HL-60 (cell line): ENCODE measurements around the gene CMIP.
A peak's percentile ranks its signal among the peaks of the same experiment; 100 is the strongest.

Experiments
- DNase-seq, 2 experiments: peaks; one replicate each; pipeline ENCODE4 v3.0.0-alpha.2; 2010 to 2020; ENCODE audit warnings: low read depth in 1 of 2, low spot score in 1 of 2
- H3K27ac ChIP-seq: fragments of 250-450 bp; sonication (Bioruptor Pico); replicated peaks from 2 replicates; pipeline ENCODE4 v1.5.1; 2020; ENCODE audit warnings: mild to moderate bottlenecking, moderate library complexity
- H3K27me3 ChIP-seq: fragments of 250-450 bp; sonication (Bioruptor Pico); 2 replicates; pipeline ENCODE4 v1.5.1; 2021; ENCODE audit warnings: mild to moderate bottlenecking, moderate library complexity; ENCODE audit not compliant: insufficient read depth, poor library complexity, severe bottlenecking
- H3K4me3 ChIP-seq: replicated peaks from 2 replicates; pipeline ENCODE4 v1.5.1; 2011; ENCODE audit warnings: mild to moderate bottlenecking, control low read depth, low read length; ENCODE audit not compliant: insufficient read depth
- GABPA ChIP-seq: IDR thresholded peaks from 2 replicates; pipeline ENCODE4 v1.6.1; 2012; ENCODE audit warnings: low read depth
- POLR2AphosphoS5 ChIP-seq: IDR thresholded peaks from 2 replicates; pipeline ENCODE4 v1.6.1; 2012; ENCODE audit warnings: low read depth
- REST ChIP-seq: IDR thresholded peaks from 2 replicates; pipeline ENCODE4 v1.6.1; 2012; ENCODE audit warnings: low read depth; ENCODE audit not compliant: insufficient replicate concordance
- SPI1 ChIP-seq: IDR thresholded peaks from 2 replicates; pipeline ENCODE4 v1.6.1; 2012; ENCODE audit warnings: low read depth, mild to moderate bottlenecking, borderline replicate concordance
- TF ChIP-seq, protein P1 (sequence below): IDR thresholded peaks from one replicate; pipeline ENCODE4 v1.5.1; 2011; ENCODE audit warnings: low read length, control low read depth, inconsistent platforms; ENCODE audit not compliant: insufficient read depth

CMIP gene

GRCh38 chr16:81752225-81752875 lies 307.7 kb downstream of the CMIP start:
- Histone ChIP-seq H3K27me3 (no peaks in the 10 kb centered on the region), H3K27ac (peak overlapping the region; percentile 84), H3K4me3 (no peak overlapping the region)
- TF ChIP-seq POLR2AphosphoS5: no peak
- peak; percentile 98 for TF ChIP-seq SPI1
- DNase-seq: peak; percentile 46 to 91

DNA sequence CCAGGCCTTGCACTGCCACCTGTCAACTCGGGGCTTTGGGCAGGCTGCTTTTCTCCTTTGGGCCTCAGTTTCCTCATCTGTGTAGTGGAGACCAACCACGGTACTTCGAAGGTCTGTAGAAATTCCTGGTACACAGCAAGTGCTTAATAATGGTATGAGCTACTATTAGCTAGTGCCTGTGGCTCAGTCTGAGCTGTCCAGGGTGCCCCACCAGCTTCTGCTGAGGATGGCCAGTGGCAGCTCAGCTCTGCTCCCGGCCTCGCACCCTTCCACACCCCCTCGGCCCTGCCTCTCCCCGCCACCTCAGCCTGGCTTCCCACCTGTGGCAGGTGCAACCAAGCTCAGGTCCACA lies 308.2 kb downstream of the CMIP start:
- peak overlapping the region; percentile 84 for H3K27ac ChIP-seq
- no peak for TF ChIP-seq GABPA
- peak; percentile 42 for TF ChIP-seq REST
- H3K27me3 ChIP-seq: no peaks in the 10 kb centered on the region
- DNase-seq: no peak
- H3K4me3 ChIP-seq: no peak overlapping the region

DNA sequence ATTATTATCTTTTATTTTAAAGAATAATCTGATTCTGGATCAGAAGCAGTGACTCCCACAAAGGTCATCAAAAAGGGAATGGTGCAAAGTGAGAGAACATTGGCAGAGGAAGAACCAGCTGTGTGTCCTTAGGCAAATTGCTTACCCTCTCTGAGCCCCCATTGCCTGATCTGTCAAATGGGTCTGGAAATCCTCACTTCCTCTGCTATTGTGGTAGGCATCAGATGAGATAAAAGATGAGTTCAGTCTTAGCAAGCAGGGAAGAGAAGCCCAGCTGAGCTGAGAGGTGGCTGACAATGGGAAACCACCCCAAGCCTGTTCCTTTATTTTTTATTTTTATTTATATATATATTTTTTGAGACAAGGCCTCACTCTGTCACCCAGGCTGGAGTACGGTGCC lies 310.2 kb downstream of the CMIP start:
- Histone ChIP-seq H3K27ac (no peak overlapping the region), H3K4me3 (no peak overlapping the region), H3K27me3 (no peaks in the 10 kb centered on the region)
- DNase-seq: no peak
- TF ChIP-seq SPI1 (no peak), POLR2AphosphoS5 (no peak), REST (no peak), GABPA (no peak)
- TF ChIP-seq, protein P1, sequence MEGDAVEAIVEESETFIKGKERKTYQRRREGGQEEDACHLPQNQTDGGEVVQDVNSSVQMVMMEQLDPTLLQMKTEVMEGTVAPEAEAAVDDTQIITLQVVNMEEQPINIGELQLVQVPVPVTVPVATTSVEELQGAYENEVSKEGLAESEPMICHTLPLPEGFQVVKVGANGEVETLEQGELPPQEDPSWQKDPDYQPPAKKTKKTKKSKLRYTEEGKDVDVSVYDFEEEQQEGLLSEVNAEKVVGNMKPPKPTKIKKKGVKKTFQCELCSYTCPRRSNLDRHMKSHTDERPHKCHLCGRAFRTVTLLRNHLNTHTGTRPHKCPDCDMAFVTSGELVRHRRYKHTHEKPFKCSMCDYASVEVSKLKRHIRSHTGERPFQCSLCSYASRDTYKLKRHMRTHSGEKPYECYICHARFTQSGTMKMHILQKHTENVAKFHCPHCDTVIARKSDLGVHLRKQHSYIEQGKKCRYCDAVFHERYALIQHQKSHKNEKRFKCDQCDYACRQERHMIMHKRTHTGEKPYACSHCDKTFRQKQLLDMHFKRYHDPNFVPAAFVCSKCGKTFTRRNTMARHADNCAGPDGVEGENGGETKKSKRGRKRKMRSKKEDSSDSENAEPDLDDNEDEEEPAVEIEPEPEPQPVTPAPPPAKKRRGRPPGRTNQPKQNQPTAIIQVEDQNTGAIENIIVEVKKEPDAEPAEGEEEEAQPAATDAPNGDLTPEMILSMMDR: no peak

DNA sequence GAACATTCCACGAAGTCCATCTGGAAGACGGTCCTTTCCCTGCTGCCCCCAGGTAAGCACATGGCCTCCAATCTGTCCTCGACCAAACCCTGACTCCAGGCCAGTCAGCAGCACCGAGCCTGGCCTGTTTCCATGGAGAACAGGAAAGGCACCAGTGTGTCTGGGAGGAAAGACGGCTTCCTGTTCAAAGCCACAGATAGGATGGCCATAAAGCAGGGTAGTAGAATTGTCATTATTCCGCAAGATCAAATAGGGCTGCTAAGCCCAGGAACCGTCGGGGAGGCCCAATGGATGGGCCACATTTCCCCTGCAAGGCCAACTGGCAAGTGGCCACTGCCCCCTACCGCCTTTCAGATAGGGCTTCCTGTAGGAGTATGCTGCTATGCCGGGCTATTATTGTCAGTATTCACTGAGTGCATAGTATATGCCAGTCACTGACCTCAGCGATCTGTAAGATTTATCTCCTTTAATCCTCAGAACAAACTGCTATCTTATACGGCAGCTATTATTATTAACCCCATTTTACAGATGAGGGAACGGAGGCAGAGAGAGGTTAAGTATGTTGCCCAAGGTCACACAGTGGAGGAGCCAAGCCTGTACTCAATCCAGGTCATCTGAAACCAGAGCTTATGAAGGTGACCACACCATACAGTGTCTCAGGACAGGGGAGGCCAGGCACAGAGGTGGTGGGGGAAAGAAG lies 311.5 kb downstream of the CMIP start:
- H3K4me3 ChIP-seq: no peak overlapping the region
- peak in 1 of 2 experiments; percentile 49 for DNase-seq
- H3K27ac ChIP-seq: peak overlapping the region; percentile 52
- no peaks in the 10 kb centered on the region for H3K27me3 ChIP-seq
- no peak for TF ChIP-seq POLR2AphosphoS5
- no peak for TF ChIP-seq REST
- no peak for TF ChIP-seq SPI1
- no peak for TF ChIP-seq GABPA
- TF ChIP-seq, protein P1: no peak
